ENCODE data around the gene LDAF1.
"Not testable (repeated sequence)": the region's sequence is repeated elsewhere in the genome, so short reads cannot be mapped to it uniquely, and the experiment has no call there.

Gene LDAF1

GRCh38 chr16:21158208-21159110, at the start of gene LDAF1:
LDAF1 (plus strand) TSS chr16:21158674; CDS start chr16:21161183, 2,509 bp downstream.
- DNase-seq (ENCODE audit: low spot score), result peak; percentile 82

GRCh38 chr16:21115551-21115950, 42.9 kb upstream of the LDAF1 start:
- not testable (repeated sequence) for DNase-seq (ENCODE audit: low spot score)

- DNase-seq (ENCODE audit: low spot score), result peak; percentile 88
These were observed 42.3 kb upstream of the LDAF1 start for GRCh38 chr16:21116148-21116693.

GRCh38 chr16:21117567-21117966, 40.9 kb upstream of the LDAF1 start:
- DNase-seq (ENCODE audit: low spot score), result no peak

- no peak for DNase-seq (ENCODE audit: low spot score)
These were observed 37.4 kb upstream of the LDAF1 start for GRCh38 chr16:21120976-21121520.

- no peak for DNase-seq (ENCODE audit: low spot score)
These were observed 33.3 kb upstream of the LDAF1 start for GRCh38 chr16:21125191-21125590.

GRCh38 chr16:21126518-21126917, 32.0 kb upstream of the LDAF1 start:
- DNase-seq (ENCODE audit: low spot score), result no peak

GRCh38 chr16:21128991-21129390, 29.5 kb upstream of the LDAF1 start:
- DNase-seq (ENCODE audit: low spot score), result no peak

GRCh38 chr16:21130811-21131210, 27.7 kb upstream of the LDAF1 start:
- no peak for DNase-seq (ENCODE audit: low spot score)

GRCh38 chr16:21134053-21134452, 24.4 kb upstream of the LDAF1 start:
- DNase-seq (ENCODE audit: low spot score), result no peak

GRCh38 chr16:21145738-21146137, 12.7 kb upstream of the LDAF1 start:
- no peak for DNase-seq (ENCODE audit: low spot score)

- no peak for DNase-seq (ENCODE audit: low spot score)
These were observed 8.0 kb upstream of the LDAF1 start, which contains the start of gene DNAH3 for GRCh38 chr16:21150375-21151001. DNAH3 (minus strand) TSS chr16:21150846; CDS start chr16:21150319, 527 bp downstream.

GRCh38 chr16:21152160-21153030, 6.1 kb upstream of the LDAF1 start:
- not testable (repeated sequence) for DNase-seq (ENCODE audit: low spot score)

GRCh38 chr16:21153124-21153729, 5.2 kb upstream of the LDAF1 start:
- DNase-seq (ENCODE audit: low spot score), result not testable (repeated sequence)

GRCh38 chr16:21156011-21156410, 2.5 kb upstream of the LDAF1 start:
- not testable (repeated sequence) for DNase-seq (ENCODE audit: low spot score)

- DNase-seq (ENCODE audit: low spot score), result peak; percentile 52
These were observed 1.6 kb upstream of the LDAF1 start for GRCh38 chr16:21156767-21157467.

- no peak for DNase-seq (ENCODE audit: low spot score)
These were observed 842 bp upstream of the LDAF1 start for GRCh38 chr16:21157632-21158031.

- peak; percentile 61 for DNase-seq (ENCODE audit: low spot score)
These were observed 942 bp downstream of the LDAF1 start for GRCh38 chr16:21159281-21159951.

- DNase-seq (ENCODE audit: low spot score), result no peak
These were observed 1.8 kb downstream of the LDAF1 start for GRCh38 chr16:21160276-21160675.

- DNase-seq (ENCODE audit: low spot score), result no peak
These were observed 2.7 kb downstream of the LDAF1 start for GRCh38 chr16:21161211-21161610.

Measured in NAMALWA (cell line).